Fibroblast of peridontal ligament (primary cell): ENCODE data around the gene EXOC4.
"Not testable (repeated sequence)": the region's sequence is repeated elsewhere in the genome, so short reads cannot be mapped to it uniquely, and the experiment has no call there.

Experiments
- DNase-seq: peaks from one replicate; pipeline ENCODE4 v3.0.0-alpha.2; 2010; ENCODE audit errors: extremely low read depth

Gene EXOC4

GRCh38 chr7:133623721-133624120 is 370.8 kb downstream of the EXOC4 start:
- no peak for DNase-seq

- no peak for DNase-seq
These were observed 372.2 kb downstream of the EXOC4 start for GRCh38 chr7:133625046-133625445.

- DNase-seq: peak; percentile 68
These were observed 376.8 kb downstream of the EXOC4 start for GRCh38 chr7:133629701-133630100.

GRCh38 chr7:133633055-133633454 is 380.2 kb downstream of the EXOC4 start:
- peak; percentile 58 for DNase-seq

- no peak for DNase-seq
These were observed 382.7 kb downstream of the EXOC4 start for GRCh38 chr7:133635541-133635940.

- DNase-seq: no peak
These were observed 386.0 kb downstream of the EXOC4 start for GRCh38 chr7:133638857-133639256.

GRCh38 chr7:133641436-133641835 is 388.6 kb downstream of the EXOC4 start:
- DNase-seq: no peak

- DNase-seq: no peak
These were observed 390.0 kb downstream of the EXOC4 start for GRCh38 chr7:133642907-133643306.

GRCh38 chr7:133643652-133644051 is 390.8 kb downstream of the EXOC4 start:
- DNase-seq: not testable (repeated sequence)

GRCh38 chr7:133645884-133646391 is 393.1 kb downstream of the EXOC4 start:
- DNase-seq: peak; percentile 72

- DNase-seq: no peak
These were observed 393.8 kb downstream of the EXOC4 start for GRCh38 chr7:133646472-133647315.

- peak; percentile 37 for DNase-seq
These were observed 396.7 kb downstream of the EXOC4 start for GRCh38 chr7:133649593-133649992.

- peak; percentile 90 for DNase-seq
These were observed 397.2 kb downstream of the EXOC4 start for GRCh38 chr7:133650069-133650468.

GRCh38 chr7:133650487-133651300 is 397.8 kb downstream of the EXOC4 start:
- DNase-seq: peak; percentile 20

- DNase-seq: no peak
These were observed 399.7 kb downstream of the EXOC4 start for GRCh38 chr7:133652547-133652946.

GRCh38 chr7:133654547-133654946 is 401.7 kb downstream of the EXOC4 start:
- DNase-seq: no peak

- DNase-seq: no peak
These were observed 409.4 kb downstream of the EXOC4 start for GRCh38 chr7:133662276-133662675.

- no peak for DNase-seq
These were observed 410.0 kb downstream of the EXOC4 start for GRCh38 chr7:133662830-133663229.

- no peak for DNase-seq
These were observed 411.6 kb downstream of the EXOC4 start for GRCh38 chr7:133664528-133664927.

- DNase-seq: peak; percentile 26
These were observed 415.6 kb downstream of the EXOC4 start for GRCh38 chr7:133668296-133669060.

- no peak for DNase-seq
These were observed 416.2 kb downstream of the EXOC4 start for GRCh38 chr7:133669061-133669455.

- DNase-seq: no peak
These were observed 417.4 kb downstream of the EXOC4 start for GRCh38 chr7:133670250-133670649.
